ENCODE measurements around the gene PRRC2B.

PRRC2B gene

GRCh38 chr9:131398204-131398603, 4.3 kb downstream of the PRRC2B start:
- peak overlapping the region; percentile 14 for H3K4me3 ChIP-seq (ENCODE audit: low read depth, low read length)
- TF ChIP-seq CTCF (IDR thresholded peaks at IDR 0.05; ENCODE audit: borderline replicate concordance, insufficient read depth, low read depth, low read length), result no peak

DNA sequence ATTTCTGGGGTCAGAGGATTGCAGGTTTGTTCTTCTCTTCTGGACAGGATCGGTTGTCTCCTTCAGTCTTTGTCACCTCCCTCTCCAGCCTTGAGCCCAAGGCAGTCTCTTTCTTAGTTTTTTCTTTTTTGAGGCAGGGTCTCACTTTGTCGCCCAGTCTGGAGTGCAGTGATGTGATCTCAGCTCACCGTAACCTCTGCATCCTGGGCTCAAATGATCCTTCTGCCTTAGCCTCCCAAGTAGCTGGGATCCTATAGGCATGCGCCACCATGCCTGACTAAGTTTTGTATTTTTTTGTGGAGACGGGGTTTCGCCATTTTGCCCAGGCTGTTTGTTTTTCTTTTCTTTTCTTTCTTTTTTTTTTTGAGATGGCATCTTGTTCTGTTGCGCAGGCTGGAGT, 6.1 kb downstream of the PRRC2B start:
- no peak for TF ChIP-seq CTCF (IDR thresholded peaks at IDR 0.05; ENCODE audit: borderline replicate concordance, insufficient read depth, low read depth, low read length)
- H3K4me3 ChIP-seq (ENCODE audit: low read depth, low read length), result no peak overlapping the region

DNA sequence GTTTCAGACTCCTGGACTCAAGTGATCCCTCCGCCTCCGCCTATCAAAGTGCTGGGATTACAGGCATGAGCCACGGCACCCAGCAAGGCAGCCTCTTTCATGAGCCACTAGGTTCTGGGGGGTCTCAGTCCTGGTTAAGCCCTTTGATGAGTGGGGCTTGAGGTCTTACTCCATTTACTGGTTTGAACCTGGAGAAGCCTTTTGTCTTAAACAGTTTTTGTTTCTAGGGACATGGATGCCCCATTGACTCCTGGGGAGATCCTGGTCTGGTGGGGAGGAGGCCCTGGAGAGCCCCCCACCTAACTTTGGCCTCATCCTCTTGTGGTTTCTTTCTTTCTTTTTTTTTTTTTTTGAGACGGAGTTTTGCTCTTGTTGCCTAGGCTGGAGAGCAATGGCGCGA, 6.7 kb downstream of the PRRC2B start:
- TF ChIP-seq CTCF (IDR thresholded peaks at IDR 0.05; ENCODE audit: borderline replicate concordance, insufficient read depth, low read depth, low read length), result no peak
- H3K4me3 ChIP-seq (ENCODE audit: low read depth, low read length), result no peak overlapping the region

- no peak for TF ChIP-seq CTCF (IDR thresholded peaks at IDR 0.05; ENCODE audit: borderline replicate concordance, insufficient read depth, low read depth, low read length)
- H3K4me3 ChIP-seq (ENCODE audit: low read depth, low read length), result no peak overlapping the region
Observed at GRCh38 chr9:131402073-131402472, 8.2 kb downstream of the PRRC2B start.

- no peak overlapping the region for H3K4me3 ChIP-seq (ENCODE audit: low read depth, low read length)
- no peak for TF ChIP-seq CTCF (IDR thresholded peaks at IDR 0.05; ENCODE audit: borderline replicate concordance, insufficient read depth, low read depth, low read length)
Observed at GRCh38 chr9:131402738-131403492, 9.0 kb downstream of the PRRC2B start.

DNA sequence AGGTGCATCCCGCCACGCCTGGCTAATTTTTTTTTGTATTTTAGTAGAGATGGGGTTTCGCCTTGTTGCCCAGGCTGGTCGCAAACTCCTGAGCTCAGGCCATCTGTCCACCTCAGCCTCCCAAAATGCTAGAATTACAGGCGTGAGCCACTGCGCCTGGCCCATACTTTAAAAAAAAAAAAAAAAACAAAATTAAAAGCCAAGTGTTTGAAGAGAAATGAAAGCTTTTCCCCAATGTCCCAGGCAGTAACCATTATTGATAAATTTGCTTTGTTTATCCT, 9.5 kb downstream of the PRRC2B start:
- no peak overlapping the region for H3K4me3 ChIP-seq (ENCODE audit: low read depth, low read length)
- no peak for TF ChIP-seq CTCF (IDR thresholded peaks at IDR 0.05; ENCODE audit: borderline replicate concordance, insufficient read depth, low read depth, low read length)

GRCh38 chr9:131404581-131404980, 10.7 kb downstream of the PRRC2B start:
- TF ChIP-seq CTCF (IDR thresholded peaks at IDR 0.05; ENCODE audit: borderline replicate concordance, insufficient read depth, low read depth, low read length), result no peak
- no peak overlapping the region for H3K4me3 ChIP-seq (ENCODE audit: low read depth, low read length)

All from GM12875 (cell line).